ENCODE data around the gene CAGE1.
A peak's percentile ranks its signal among the peaks of the same experiment; 100 is the strongest.

Gene CAGE1

DNA sequence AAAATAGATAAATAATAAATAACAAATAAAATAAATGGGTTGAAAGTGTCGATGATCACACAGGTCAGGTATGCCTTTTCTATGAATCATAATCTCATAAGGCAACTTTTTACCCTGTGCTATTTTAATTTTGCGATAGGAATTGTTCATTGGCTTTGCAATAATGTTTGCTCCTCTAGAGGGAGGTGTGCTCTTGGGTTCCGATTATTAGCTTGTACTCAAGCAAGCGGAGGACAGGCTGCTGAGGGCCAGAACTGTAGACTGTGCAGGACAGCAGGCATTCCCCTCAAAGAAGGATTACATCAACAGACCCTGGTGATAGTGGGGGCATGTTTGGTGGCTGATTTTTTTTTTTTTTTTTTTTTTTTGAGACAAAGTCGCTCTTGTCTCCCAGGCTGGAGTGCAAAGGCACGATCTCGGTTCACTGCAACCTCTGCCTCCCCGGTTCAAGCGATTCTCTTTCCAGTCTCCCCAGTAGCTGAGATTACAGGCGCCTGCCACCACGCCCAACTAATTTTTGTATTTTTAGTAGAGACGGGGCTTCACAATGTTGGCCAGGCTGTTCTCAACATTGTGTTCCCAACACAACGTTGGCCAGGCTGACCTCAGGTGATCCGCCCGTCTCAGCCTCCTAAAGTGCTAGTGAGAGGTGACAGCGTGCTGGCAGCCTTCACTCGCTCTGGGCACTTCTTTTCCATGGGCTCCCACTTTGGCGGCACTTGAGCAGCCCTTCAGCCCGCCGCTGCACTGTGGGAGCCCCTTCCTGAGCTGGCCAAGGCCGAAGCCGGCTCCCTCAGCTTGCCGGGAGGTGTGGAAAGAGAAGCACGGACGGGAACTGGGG is 35.6 kb upstream of the CAGE1 start:
- Histone ChIP-seq H3K9ac (ENCODE audit: low read length) (no peak overlapping the region), H3K4me1 (ENCODE audit: control insufficient read depth, insufficient read depth, low read length) (peaks cover 8% of the 10 kb centered on the region), H3K9me3 (ENCODE audit: control insufficient read depth, insufficient read depth, low read depth, low read length) (no peaks in the 10 kb centered on the region), H3K36me3 (ENCODE audit: control insufficient read depth, insufficient read depth, low read length) (no peaks in the 10 kb centered on the region), H3K4me3 (ENCODE audit: low read depth, low read length) (no peak overlapping the region), H3K27ac (ENCODE audit: low read depth, low read length) (no peak overlapping the region), H3K27me3 (ENCODE audit: control insufficient read depth, insufficient read depth, low read length) (no peaks in the 10 kb centered on the region)

DNA sequence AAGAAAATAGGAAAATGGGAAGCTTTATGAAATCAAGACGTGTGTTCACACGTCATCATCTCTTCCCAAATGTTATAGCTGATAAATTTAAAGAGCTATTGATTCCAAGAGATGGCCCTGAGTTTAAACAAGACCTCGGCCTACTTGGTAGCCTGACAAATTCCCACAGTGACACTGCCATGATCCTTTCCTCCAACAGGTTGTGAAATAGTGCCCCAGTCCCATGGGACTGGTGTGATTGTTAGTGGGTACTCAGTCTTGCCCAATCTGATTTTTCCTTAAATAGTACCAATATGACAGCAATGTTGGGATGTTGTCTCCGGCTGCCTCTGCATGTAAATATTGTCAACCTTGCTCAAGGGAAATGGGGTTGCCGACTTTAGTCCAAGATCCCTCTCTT is 34.5 kb upstream of the CAGE1 start:
- H3K9me3 ChIP-seq (ENCODE audit: control insufficient read depth, insufficient read depth, low read depth, low read length): no peaks in the 10 kb centered on the region
- no peak overlapping the region for H3K9ac ChIP-seq (ENCODE audit: low read length)
- H3K27ac ChIP-seq (ENCODE audit: low read depth, low read length): no peak overlapping the region
- no peaks in the 10 kb centered on the region for H3K27me3 ChIP-seq (ENCODE audit: control insufficient read depth, insufficient read depth, low read length)
- H3K4me1 ChIP-seq (ENCODE audit: control insufficient read depth, insufficient read depth, low read length): peaks cover 8% of the 10 kb centered on the region
- no peak overlapping the region for H3K4me3 ChIP-seq (ENCODE audit: low read depth, low read length)
- H3K36me3 ChIP-seq (ENCODE audit: control insufficient read depth, insufficient read depth, low read length): peaks cover 5% of the 10 kb centered on the region

DNA sequence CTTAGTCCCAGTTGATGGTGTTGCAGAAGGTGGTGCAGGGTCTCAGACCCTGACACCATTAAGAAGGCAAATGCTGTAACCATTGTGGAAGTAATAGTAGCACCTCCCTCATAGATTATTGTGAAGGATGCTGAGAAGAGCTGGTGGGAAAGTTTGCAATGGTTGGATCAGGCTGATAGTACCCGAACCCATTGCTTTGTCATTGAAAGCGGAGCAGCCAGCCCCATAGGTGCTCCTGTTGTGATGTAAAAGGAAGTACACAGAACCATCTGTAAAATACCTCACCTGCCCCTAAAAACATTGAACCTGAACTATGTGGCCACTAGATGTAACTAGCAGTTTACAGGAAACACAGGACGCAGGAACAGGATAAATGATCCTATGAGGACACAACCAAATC is 31.5 kb upstream of the CAGE1 start:
- Histone ChIP-seq H3K9ac (ENCODE audit: low read length) (no peak overlapping the region), H3K36me3 (ENCODE audit: control insufficient read depth, insufficient read depth, low read length) (peaks cover 30% of the 10 kb centered on the region), H3K27me3 (ENCODE audit: control insufficient read depth, insufficient read depth, low read length) (no peaks in the 10 kb centered on the region), H3K4me3 (ENCODE audit: low read depth, low read length) (no peak overlapping the region), H3K27ac (ENCODE audit: low read depth, low read length) (peak overlapping the region; percentile 56; the same call in 1 of the 2 replicates), H3K9me3 (ENCODE audit: control insufficient read depth, insufficient read depth, low read depth, low read length) (no peaks in the 10 kb centered on the region), H3K4me1 (ENCODE audit: control insufficient read depth, insufficient read depth, low read length) (peaks cover 13% of the 10 kb centered on the region)

DNA sequence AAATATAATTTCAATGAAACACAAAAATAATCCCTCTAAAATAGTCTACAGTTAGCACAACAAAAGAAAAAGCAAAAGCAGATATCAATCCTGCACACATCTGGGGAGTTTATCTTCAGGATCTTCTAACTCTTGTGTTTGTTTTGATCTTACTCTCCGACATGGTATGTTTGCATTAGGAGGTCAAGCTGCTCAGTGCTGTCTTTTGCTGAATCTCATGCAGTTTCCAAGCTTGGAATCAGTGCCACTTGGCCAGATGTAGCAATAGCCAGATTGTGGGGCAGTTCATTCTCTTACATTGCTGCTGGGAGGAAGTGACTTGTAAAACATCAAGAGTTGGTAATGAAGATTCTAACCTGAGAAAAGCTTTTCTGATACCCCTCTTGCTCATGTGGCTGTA is 29.5 kb upstream of the CAGE1 start:
- Histone ChIP-seq H3K9ac (ENCODE audit: low read length) (no peak overlapping the region), H3K36me3 (ENCODE audit: control insufficient read depth, insufficient read depth, low read length) (peaks cover 50% of the 10 kb centered on the region), H3K4me3 (ENCODE audit: low read depth, low read length) (no peak overlapping the region), H3K4me1 (ENCODE audit: control insufficient read depth, insufficient read depth, low read length) (peaks cover 22% of the 10 kb centered on the region), H3K27me3 (ENCODE audit: control insufficient read depth, insufficient read depth, low read length) (no peaks in the 10 kb centered on the region), H3K9me3 (ENCODE audit: control insufficient read depth, insufficient read depth, low read depth, low read length) (no peaks in the 10 kb centered on the region), H3K27ac (ENCODE audit: low read depth, low read length) (no peak overlapping the region)

DNA sequence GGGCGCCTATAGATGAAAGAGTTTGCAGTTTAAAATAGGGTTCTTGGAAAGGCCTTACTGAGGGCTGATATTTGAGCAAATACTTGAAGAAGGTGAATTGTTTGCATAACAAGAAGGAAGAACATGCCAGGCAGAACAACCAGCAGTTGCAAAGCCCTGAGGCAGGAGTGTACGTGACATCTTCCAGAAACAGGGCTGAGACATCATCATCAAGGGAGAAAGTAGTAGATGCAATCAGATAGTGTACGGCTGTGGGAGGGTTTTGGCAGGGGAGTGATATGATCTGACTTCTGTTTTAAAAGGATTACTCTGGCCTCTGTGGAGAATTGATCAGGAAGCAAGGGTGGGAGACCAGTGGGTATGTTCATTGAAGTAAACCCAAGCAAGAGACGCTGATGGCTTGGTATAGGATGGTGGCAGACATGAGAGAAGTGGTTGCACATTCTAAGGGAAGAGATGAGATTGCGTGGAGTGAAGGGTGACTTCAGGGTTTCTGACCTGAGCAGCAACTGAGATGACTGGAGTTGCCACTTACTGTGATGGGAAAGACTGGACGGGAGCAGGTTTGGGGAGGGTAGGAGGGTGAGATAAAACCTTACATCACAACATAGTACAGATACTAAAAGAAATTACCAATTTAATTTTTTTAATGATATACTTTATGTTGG is 28.8 kb upstream of the CAGE1 start:
- H3K4me3 ChIP-seq (ENCODE audit: low read depth, low read length): no peak overlapping the region
- no peaks in the 10 kb centered on the region for H3K9me3 ChIP-seq (ENCODE audit: control insufficient read depth, insufficient read depth, low read depth, low read length)
- H3K4me1 ChIP-seq (ENCODE audit: control insufficient read depth, insufficient read depth, low read length): peaks cover 29% of the 10 kb centered on the region
- H3K9ac ChIP-seq (ENCODE audit: low read length): no peak overlapping the region
- peaks cover 57% of the 10 kb centered on the region for H3K36me3 ChIP-seq (ENCODE audit: control insufficient read depth, insufficient read depth, low read length)
- no peaks in the 10 kb centered on the region for H3K27me3 ChIP-seq (ENCODE audit: control insufficient read depth, insufficient read depth, low read length)
- no peak overlapping the region for H3K27ac ChIP-seq (ENCODE audit: low read depth, low read length)

- Histone ChIP-seq H3K9me3 (ENCODE audit: control insufficient read depth, insufficient read depth, low read depth, low read length) (no peaks in the 10 kb centered on the region), H3K9ac (ENCODE audit: low read length) (no peak overlapping the region), H3K4me1 (ENCODE audit: control insufficient read depth, insufficient read depth, low read length) (peaks cover 30% of the 10 kb centered on the region), H3K4me3 (ENCODE audit: low read depth, low read length) (no peak overlapping the region), H3K36me3 (ENCODE audit: control insufficient read depth, insufficient read depth, low read length) (peaks cover 64% of the 10 kb centered on the region), H3K27ac (ENCODE audit: low read depth, low read length) (no peak overlapping the region), H3K27me3 (ENCODE audit: control insufficient read depth, insufficient read depth, low read length) (no peaks in the 10 kb centered on the region)
Observed at GRCh38 chr6:7417684-7418083, 28.1 kb upstream of the CAGE1 start.

GRCh38 chr6:7414811-7415210 is 25.3 kb upstream of the CAGE1 start:
- peaks cover 22% of the 10 kb centered on the region; the same call in 1 of the 2 replicates for H3K4me1 ChIP-seq (ENCODE audit: control insufficient read depth, insufficient read depth, low read length)
- no peak overlapping the region; the same call in 1 of the 2 replicates for H3K27ac ChIP-seq (ENCODE audit: low read depth, low read length)
- H3K36me3 ChIP-seq (ENCODE audit: control insufficient read depth, insufficient read depth, low read length): peaks cover 89% of the 10 kb centered on the region
- no peak overlapping the region for H3K9ac ChIP-seq (ENCODE audit: low read length)
- no peak overlapping the region for H3K4me3 ChIP-seq (ENCODE audit: low read depth, low read length)
- no peaks in the 10 kb centered on the region for H3K27me3 ChIP-seq (ENCODE audit: control insufficient read depth, insufficient read depth, low read length)
- no peaks in the 10 kb centered on the region for H3K9me3 ChIP-seq (ENCODE audit: control insufficient read depth, insufficient read depth, low read depth, low read length)

DNA sequence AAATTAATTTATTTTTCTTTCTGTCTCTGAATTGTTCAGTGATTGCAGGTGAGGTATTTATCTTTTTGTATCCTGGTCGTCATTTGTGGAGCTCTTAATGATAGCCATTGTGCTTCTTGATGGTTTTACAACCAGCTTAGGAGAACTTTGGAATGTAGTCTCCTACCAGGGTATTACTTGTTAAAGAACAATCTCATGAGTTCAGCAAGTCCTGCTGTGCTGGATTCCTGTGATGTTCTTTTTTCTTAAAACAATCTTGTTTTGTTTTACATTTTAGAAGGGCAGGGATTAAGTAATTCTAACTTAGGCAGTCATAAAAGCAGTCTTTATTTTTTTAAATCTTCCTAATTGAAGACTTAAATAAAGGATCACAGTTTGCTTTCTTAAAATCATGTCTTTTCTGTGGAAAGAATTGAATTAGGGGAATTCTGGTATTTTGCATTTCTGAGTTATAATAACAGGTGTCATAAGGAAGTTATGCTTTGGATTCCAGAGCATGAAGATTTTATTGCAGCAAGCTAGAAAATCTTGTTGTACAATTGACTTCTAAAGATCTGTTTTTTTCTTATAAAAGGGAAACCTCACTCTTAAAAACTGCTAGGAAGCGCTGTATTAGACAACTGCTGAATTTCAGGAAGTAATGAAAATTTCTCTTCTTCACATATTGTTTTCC is 23.7 kb upstream of the CAGE1 start:
- no peaks in the 10 kb centered on the region for H3K9me3 ChIP-seq (ENCODE audit: control insufficient read depth, insufficient read depth, low read depth, low read length)
- peaks cover 91% of the 10 kb centered on the region for H3K36me3 ChIP-seq (ENCODE audit: control insufficient read depth, insufficient read depth, low read length)
- H3K27me3 ChIP-seq (ENCODE audit: control insufficient read depth, insufficient read depth, low read length): no peaks in the 10 kb centered on the region
- peak overlapping the region; percentile 22 for H3K9ac ChIP-seq (ENCODE audit: low read length)
- H3K27ac ChIP-seq (ENCODE audit: low read depth, low read length): peak overlapping the region; percentile 84; the same call in 1 of the 2 replicates
- H3K4me3 ChIP-seq (ENCODE audit: low read depth, low read length): no peak overlapping the region
- peaks cover 19% of the 10 kb centered on the region; the same call in 1 of the 2 replicates for H3K4me1 ChIP-seq (ENCODE audit: control insufficient read depth, insufficient read depth, low read length)

GRCh38 chr6:7411328-7411727 is 21.8 kb upstream of the CAGE1 start:
- Histone ChIP-seq H3K36me3 (ENCODE audit: control insufficient read depth, insufficient read depth, low read length) (peaks cover 92% of the 10 kb centered on the region), H3K4me3 (ENCODE audit: low read depth, low read length) (no peak overlapping the region), H3K4me1 (ENCODE audit: control insufficient read depth, insufficient read depth, low read length) (peaks cover 17% of the 10 kb centered on the region; the same call in 1 of the 2 replicates), H3K27ac (ENCODE audit: low read depth, low read length) (no peak overlapping the region), H3K27me3 (ENCODE audit: control insufficient read depth, insufficient read depth, low read length) (no peaks in the 10 kb centered on the region), H3K9me3 (ENCODE audit: control insufficient read depth, insufficient read depth, low read depth, low read length) (no peaks in the 10 kb centered on the region), H3K9ac (ENCODE audit: low read length) (no peak overlapping the region)

DNA sequence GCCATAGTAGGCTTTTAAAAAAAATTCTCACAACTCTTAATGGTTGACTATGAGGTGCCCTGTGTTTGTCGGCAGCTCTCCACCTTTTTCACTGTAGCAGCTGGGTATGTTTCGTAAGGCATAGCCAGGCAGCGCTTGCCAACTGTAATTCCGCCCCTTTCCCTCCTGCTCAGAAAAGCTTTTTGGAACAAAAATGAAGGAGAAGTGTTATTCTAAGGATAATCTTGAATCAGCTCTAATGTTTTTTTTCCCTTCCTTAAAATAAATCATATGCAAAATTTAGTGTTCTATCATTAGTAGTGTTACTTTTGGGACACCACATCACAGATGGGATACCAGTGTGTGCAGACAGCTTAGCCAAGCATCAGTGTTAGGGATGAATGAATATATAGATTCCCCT is 21.3 kb upstream of the CAGE1 start:
- peaks cover 93% of the 10 kb centered on the region for H3K36me3 ChIP-seq (ENCODE audit: control insufficient read depth, insufficient read depth, low read length)
- H3K4me1 ChIP-seq (ENCODE audit: control insufficient read depth, insufficient read depth, low read length): peaks cover 17% of the 10 kb centered on the region; the same call in 1 of the 2 replicates
- no peak overlapping the region for H3K9ac ChIP-seq (ENCODE audit: low read length)
- H3K4me3 ChIP-seq (ENCODE audit: low read depth, low read length): no peak overlapping the region
- no peaks in the 10 kb centered on the region for H3K27me3 ChIP-seq (ENCODE audit: control insufficient read depth, insufficient read depth, low read length)
- H3K9me3 ChIP-seq (ENCODE audit: control insufficient read depth, insufficient read depth, low read depth, low read length): no peaks in the 10 kb centered on the region
- H3K27ac ChIP-seq (ENCODE audit: low read depth, low read length): no peak overlapping the region

DNA sequence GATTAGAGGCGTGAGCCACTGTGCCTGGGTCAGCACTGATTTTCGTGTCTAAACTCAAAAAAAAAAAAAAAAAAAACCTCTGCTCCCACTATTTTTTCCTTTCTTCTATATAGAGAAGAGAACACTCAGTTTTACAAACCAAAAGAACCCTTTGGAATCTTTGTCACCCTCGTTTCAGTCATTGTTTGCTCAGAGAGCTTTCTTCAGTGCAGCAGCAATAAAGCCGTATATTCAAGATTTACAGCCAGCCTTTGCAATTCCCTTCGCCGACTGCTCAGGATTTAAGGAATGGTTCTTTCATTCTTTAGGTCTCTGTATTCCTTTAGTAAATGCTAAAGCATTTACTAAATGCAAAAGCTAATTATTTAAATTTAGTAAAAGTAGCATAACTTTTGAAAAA is 20.2 kb upstream of the CAGE1 start:
- Histone ChIP-seq H3K4me1 (ENCODE audit: control insufficient read depth, insufficient read depth, low read length) (peaks cover 15% of the 10 kb centered on the region; the same call in 1 of the 2 replicates), H3K36me3 (ENCODE audit: control insufficient read depth, insufficient read depth, low read length) (peaks cover 93% of the 10 kb centered on the region), H3K27ac (ENCODE audit: low read depth, low read length) (no peak overlapping the region; the same call in 1 of the 2 replicates), H3K27me3 (ENCODE audit: control insufficient read depth, insufficient read depth, low read length) (no peaks in the 10 kb centered on the region), H3K4me3 (ENCODE audit: low read depth, low read length) (no peak overlapping the region), H3K9ac (ENCODE audit: low read length) (no peak overlapping the region), H3K9me3 (ENCODE audit: control insufficient read depth, insufficient read depth, low read depth, low read length) (no peaks in the 10 kb centered on the region)
